HTR-8/SVneo (cell line): ENCODE results near the gene MPC2.
"Not testable (repeated sequence)": the region's sequence is repeated elsewhere in the genome, so short reads cannot be mapped to it uniquely, and the experiment has no call there.

Source experiments
- DNase-seq: peaks from one replicate; pipeline ENCODE4 v3.0.0; 2011; ENCODE audit warnings: low spot score, mixed read lengths; ENCODE audit not compliant: insufficient read length
- FAIRE-seq: peaks from 2 replicates; lab custom pipeline; 2011; peaks lifted over from hg19 to GRCh38; lab: Jason Lieb, UNC

The MPC2 gene

GRCh38 chr1:167866739-167867414, 70.0 kb downstream of the MPC2 start:
- not testable (repeated sequence) for FAIRE-seq, DNase-seq
